Gastrocnemius medialis (tissue), 4 donors: ENCODE measurements around the gene MRPL48.

ENCODE experiments used
- CTCF ChIP-seq, 5 experiments: fragments of 450-650 bp in 3 of 5; fragments of 200-600 bp in 2 of 5; sonication (generic) in 2 of 5; IDR thresholded peaks in 4 of 5; conservative IDR thresholded peaks in 1 of 5; 1 replicate in 4 of 5; 2 replicates in 1 of 5; pipeline ENCODE4 v1.5.1; 2016 to 2019; ENCODE audit warnings: antibody characterized with exemption in 5 of 5, mild to moderate bottlenecking in 3 of 5, moderate library complexity in 3 of 5
- POLR2A ChIP-seq, 2 donors: fragments of 450-650 bp; IDR thresholded peaks; one replicate each; pipeline ENCODE4 v1.6.1; 2017; ENCODE audit warnings: antibody characterized with exemption in 2 of 2, mild to moderate bottlenecking in 2 of 2, moderate library complexity in 2 of 2

GRCh38 chr11:73894725-73895335 is 107.2 kb downstream of the MRPL48 start:
- TF ChIP-seq CTCF (IDR thresholded peaks at IDR 0.05 in 4 of 5, conservative IDR thresholded peaks at IDR 0.05 in 1 of 5) (no peak), POLR2A (IDR thresholded peaks at IDR 0.05) (no peak)
